Stimulated activated naive B cell treated with anti-CD40 and anti-IgM and Interleukin-4, amounts not matched to agents 10 μg/mL and 1 μg/mL and 100 μg/mL, for 72 hours (primary cell): ENCODE results near the gene UNC45B.
"Not testable (repeated sequence)": the region's sequence is repeated elsewhere in the genome, so short reads cannot be mapped to it uniquely, and the experiment has no call there.

Experiments
- ATAC-seq, 2 donors: fragments of 150-1000 bp; cut with Tn5 transposase; replicated peaks; 2 replicates each; pipeline ENCODE4 v1.10.0; 2021; ENCODE audit warnings: moderate library complexity in 1 of 2
- DNase-seq: peaks from one replicate; pipeline ENCODE4 v3.0.0; 2021
- H3K27ac Mint-ChIP-seq: one replicate; pipeline ENCODE4 v1.8.0; 2022; ENCODE audit warnings: mild to moderate bottlenecking, mixed read lengths
- H3K27me3 Mint-ChIP-seq, 2 donors: one replicate each; pipeline ENCODE4 v1.8.0; 2022; ENCODE audit warnings: mixed read lengths in 2 of 2
- H3K36me3 Mint-ChIP-seq, 2 donors: one replicate each; pipeline ENCODE4 v1.8.0; 2022; ENCODE audit warnings: mixed read lengths in 2 of 2, mild to moderate bottlenecking in 1 of 2
- H3K4me1 Mint-ChIP-seq, 2 donors: one replicate each; pipeline ENCODE4 v1.8.0; 2022; ENCODE audit warnings: mixed read lengths in 2 of 2, mild to moderate bottlenecking in 1 of 2
- H3K4me3 Mint-ChIP-seq, 2 donors: one replicate each; pipeline ENCODE4 v1.8.0; 2022; ENCODE audit warnings: mild to moderate bottlenecking in 2 of 2, mixed read lengths in 2 of 2, moderate library complexity in 1 of 2
- H3K9me3 Mint-ChIP-seq, 2 donors: one replicate each; pipeline ENCODE4 v1.8.0; 2022; ENCODE audit warnings: mixed read lengths in 2 of 2, mild to moderate bottlenecking in 1 of 2

UNC45B gene

GRCh38 chr17:35234315-35234714 lies 86.7 kb downstream of the UNC45B start:
- ATAC-seq: not testable (repeated sequence)

GRCh38 chr17:35235289-35235688 lies 87.7 kb downstream of the UNC45B start:
- no peak overlapping the region for H3K27ac Mint-ChIP-seq
- ATAC-seq: no peak
- DNase-seq: no peak
- no peaks in the 10 kb centered on the region for H3K36me3 Mint-ChIP-seq
- peaks cover 30 to 34% of the 10 kb centered on the region in 2 donors for H3K27me3 Mint-ChIP-seq
- peaks cover 4 to 12% of the 10 kb centered on the region in 2 donors for H3K4me1 Mint-ChIP-seq
- peaks cover 0 to 7% of the 10 kb centered on the region in 2 donors for H3K9me3 Mint-ChIP-seq
- no peak overlapping the region for H3K4me3 Mint-ChIP-seq

More at GRCh38 chr17:35234315-35234714, 86.7 kb downstream of the UNC45B start:
- peaks cover 37 to 43% of the 10 kb centered on the region in 2 donors for H3K27me3 Mint-ChIP-seq
- H3K4me1 Mint-ChIP-seq, H3K9me3 Mint-ChIP-seq, H3K4me3 Mint-ChIP-seq, DNase-seq, H3K27ac Mint-ChIP-seq, H3K36me3 Mint-ChIP-seq: not testable (repeated sequence)

- peaks cover 24 to 28% of the 10 kb centered on the region in 2 donors for H3K27me3 Mint-ChIP-seq
- no peak overlapping the region for H3K4me3 Mint-ChIP-seq
- no peak overlapping the region for H3K27ac Mint-ChIP-seq
- H3K9me3 Mint-ChIP-seq: peaks cover 0 to 4% of the 10 kb centered on the region in 2 donors
- ATAC-seq (no peak), DNase-seq (no peak)
- no peaks in the 10 kb centered on the region for H3K36me3 Mint-ChIP-seq
- peaks cover 4 to 17% of the 10 kb centered on the region in 2 donors for H3K4me1 Mint-ChIP-seq
These were observed 88.3 kb downstream of the UNC45B start for GRCh38 chr17:35235917-35236316.

- H3K4me3 Mint-ChIP-seq: no peak overlapping the region
- peaks cover 19% of the 10 kb centered on the region in 2 donors for H3K27me3 Mint-ChIP-seq
- no peak overlapping the region for H3K27ac Mint-ChIP-seq
- no peak for DNase-seq
- ATAC-seq: no peak
- H3K36me3 Mint-ChIP-seq: no peaks in the 10 kb centered on the region
- H3K9me3 Mint-ChIP-seq: peaks cover 0 to 3% of the 10 kb centered on the region in 2 donors
- H3K4me1 Mint-ChIP-seq: peaks cover 7 to 21% of the 10 kb centered on the region in 2 donors
These were observed 89.2 kb downstream of the UNC45B start for GRCh38 chr17:35236821-35237220.

GRCh38 chr17:35238821-35239220 lies 91.2 kb downstream of the UNC45B start:
- Mint-ChIP-seq H3K36me3 (no peaks in the 10 kb centered on the region), H3K4me3 (no peak overlapping the region), H3K4me1 (peaks cover 10 to 29% of the 10 kb centered on the region in 2 donors), H3K9me3 (peaks cover 0 to 3% of the 10 kb centered on the region in 2 donors), H3K27me3 (peaks cover 17 to 18% of the 10 kb centered on the region in 2 donors), H3K27ac (no peak overlapping the region)
- ATAC-seq (no peak), DNase-seq (no peak)
